OCI-LY3 (cell line): ENCODE results near the gene FBXW8.

Experiments
- H2AFZ ChIP-seq: fragments of 200-600, 300-600 bp; shearing (Covaris generic); 2 replicates; pipeline ENCODE4 v1.6.0; 2014; ENCODE audit warnings: antibody characterized with exemption, low read depth, low read length
- H3K27ac ChIP-seq: fragments of 200-600, 300-600 bp; sonication (generic); 2 replicates; pipeline ENCODE4 v1.5.1; 2014; ENCODE audit warnings: mild to moderate bottlenecking, low read length, moderate library complexity, mixed read lengths
- H3K27me3 ChIP-seq: fragments of 200-600, 300-600 bp; sonication (generic); 2 replicates; pipeline ENCODE4 v1.6.1; 2014; ENCODE audit warnings: low read depth, low read length, mixed read lengths
- H3K36me3 ChIP-seq: fragments of 200-600, 300-600 bp; sonication (generic); replicated peaks from 2 replicates; pipeline ENCODE3; 2014; ENCODE audit warnings: low read depth, low read length, mixed read lengths
- H3K4me1 ChIP-seq: fragments of 300-600, 200-600 bp; sonication (generic); 2 replicates; pipeline ENCODE4 v1.6.1; 2014; ENCODE audit warnings: low read length, mixed read lengths
- H3K4me2 ChIP-seq: fragments of 200-600, 300-600 bp; sonication (generic); 2 replicates; pipeline ENCODE4 v1.6.1; 2014; ENCODE audit warnings: low read length, mixed read lengths
- H3K4me3 ChIP-seq: fragments of 300-600, 200-600 bp; sonication (generic); 2 replicates; pipeline ENCODE4 v1.5.1; 2014; ENCODE audit warnings: antibody characterized with exemption, mild to moderate bottlenecking, low read length, moderate library complexity
- H3K79me2 ChIP-seq: fragments of 300-600, 200-600 bp; shearing (Covaris generic); 2 replicates; pipeline ENCODE4 v1.6.1; 2014; ENCODE audit warnings: mild to moderate bottlenecking, low read length, mixed read lengths
- H3K9ac ChIP-seq: fragments of 300-600, 200-600 bp; shearing (Covaris generic); 2 replicates; pipeline ENCODE4 v1.6.0; 2014; ENCODE audit warnings: mild to moderate bottlenecking, low read length, moderate library complexity
- H3K9me3 ChIP-seq: fragments of 200-600, 300-600 bp; shearing (Covaris generic); 2 replicates; pipeline ENCODE4 v1.6.1; 2014; ENCODE audit warnings: low read length, mixed read lengths; ENCODE audit not compliant: insufficient read depth
- H4K20me1 ChIP-seq: fragments of 200-600, 300-600 bp; sonication (generic); 2 replicates; pipeline ENCODE4 v1.6.1; 2016; ENCODE audit warnings: low read length, mixed read lengths; ENCODE audit not compliant: insufficient read depth
- EZH2phosphoT487 ChIP-seq: fragments of 200-600 bp; shearing (Covaris generic); IDR thresholded peaks from 2 replicates; pipeline ENCODE4 v1.6.1; 2018; ENCODE audit warnings: antibody characterized with exemption, mixed run types, low read depth
- TF ChIP-seq, protein P1 (sequence below): fragments of 200-600, 300-600 bp; sonication (generic); IDR thresholded peaks from 2 replicates; pipeline ENCODE4 v1.5.1; 2014; ENCODE audit warnings: antibody characterized with exemption, low read length, low read depth

Gene FBXW8

GRCh38 chr12:117073611-117074010 is 162.9 kb downstream of the FBXW8 start:
- H3K9me3 ChIP-seq: no peaks in the 10 kb centered on the region
- H3K27me3 ChIP-seq: no peaks in the 10 kb centered on the region
- TF ChIP-seq EZH2phosphoT487: no peak
- TF ChIP-seq, protein P1, sequence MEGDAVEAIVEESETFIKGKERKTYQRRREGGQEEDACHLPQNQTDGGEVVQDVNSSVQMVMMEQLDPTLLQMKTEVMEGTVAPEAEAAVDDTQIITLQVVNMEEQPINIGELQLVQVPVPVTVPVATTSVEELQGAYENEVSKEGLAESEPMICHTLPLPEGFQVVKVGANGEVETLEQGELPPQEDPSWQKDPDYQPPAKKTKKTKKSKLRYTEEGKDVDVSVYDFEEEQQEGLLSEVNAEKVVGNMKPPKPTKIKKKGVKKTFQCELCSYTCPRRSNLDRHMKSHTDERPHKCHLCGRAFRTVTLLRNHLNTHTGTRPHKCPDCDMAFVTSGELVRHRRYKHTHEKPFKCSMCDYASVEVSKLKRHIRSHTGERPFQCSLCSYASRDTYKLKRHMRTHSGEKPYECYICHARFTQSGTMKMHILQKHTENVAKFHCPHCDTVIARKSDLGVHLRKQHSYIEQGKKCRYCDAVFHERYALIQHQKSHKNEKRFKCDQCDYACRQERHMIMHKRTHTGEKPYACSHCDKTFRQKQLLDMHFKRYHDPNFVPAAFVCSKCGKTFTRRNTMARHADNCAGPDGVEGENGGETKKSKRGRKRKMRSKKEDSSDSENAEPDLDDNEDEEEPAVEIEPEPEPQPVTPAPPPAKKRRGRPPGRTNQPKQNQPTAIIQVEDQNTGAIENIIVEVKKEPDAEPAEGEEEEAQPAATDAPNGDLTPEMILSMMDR: no peak
- no peak overlapping the region for H3K9ac ChIP-seq
- no peak overlapping the region for H2AFZ ChIP-seq
- H3K79me2 ChIP-seq: peaks cover 40% of the 10 kb centered on the region
- H3K36me3 ChIP-seq: peaks cover 54% of the 10 kb centered on the region
- no peak overlapping the region for H3K4me2 ChIP-seq
- no peak overlapping the region for H3K27ac ChIP-seq
- peaks cover 51% of the 10 kb centered on the region for H4K20me1 ChIP-seq
- H3K4me3 ChIP-seq: no peak overlapping the region
- no peaks in the 10 kb centered on the region for H3K4me1 ChIP-seq

DNA sequence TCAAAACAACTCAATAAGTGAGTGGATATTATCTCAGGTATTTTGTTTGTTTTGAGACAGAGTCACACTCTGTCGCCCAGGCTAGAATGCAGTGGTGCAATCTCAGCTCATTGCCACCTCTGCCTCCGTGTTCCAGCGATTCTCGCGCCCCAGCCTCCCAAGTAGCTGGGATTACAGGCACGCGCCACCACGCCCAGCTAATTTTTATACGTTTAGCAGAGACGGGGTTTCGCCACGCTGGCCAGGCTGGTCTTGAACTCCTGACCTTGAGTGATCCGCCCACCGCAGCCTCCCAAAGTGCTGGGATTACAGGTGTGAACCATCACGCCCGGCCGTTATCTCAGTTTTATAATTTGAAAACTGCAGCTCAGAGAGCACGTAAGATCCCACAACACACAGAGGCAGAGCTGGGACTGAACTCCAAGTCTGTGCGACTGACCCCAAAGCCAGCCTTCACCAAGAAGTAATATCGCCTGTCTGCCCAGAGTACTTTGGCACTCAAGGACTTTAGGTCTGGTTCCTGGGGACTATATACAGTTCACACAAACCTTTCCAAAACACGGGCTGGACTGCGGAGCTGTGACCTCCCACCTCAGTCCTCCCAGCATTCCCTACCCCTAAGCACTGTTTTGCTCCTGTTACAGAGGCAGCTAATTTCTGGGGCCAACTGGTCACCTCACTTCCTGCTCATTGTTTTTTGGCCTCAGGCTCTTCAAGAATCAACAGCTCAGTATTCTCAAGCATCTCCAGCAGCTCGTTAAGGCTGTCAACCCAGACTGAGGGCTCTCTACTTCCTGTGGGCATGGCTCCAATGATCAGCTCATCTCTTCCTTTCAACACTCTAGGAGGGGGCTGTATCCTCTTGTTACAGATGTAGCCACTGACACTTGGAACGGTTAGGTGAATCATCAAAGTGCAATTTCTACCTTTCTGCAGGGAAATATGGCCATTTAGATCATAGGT is 165.9 kb downstream of the FBXW8 start:
- TF ChIP-seq, protein P1: no peak
- no peak for TF ChIP-seq EZH2phosphoT487
- Histone ChIP-seq H3K9me3 (no peaks in the 10 kb centered on the region), H3K79me2 (peaks cover 69% of the 10 kb centered on the region), H3K36me3 (peaks cover 40% of the 10 kb centered on the region), H3K27ac (no peak overlapping the region), H3K4me2 (no peak overlapping the region), H4K20me1 (peaks cover 71% of the 10 kb centered on the region), H3K9ac (no peak overlapping the region), H3K4me1 (no peaks in the 10 kb centered on the region), H3K27me3 (no peaks in the 10 kb centered on the region), H3K4me3 (no peak overlapping the region), H2AFZ (no peak overlapping the region)

DNA sequence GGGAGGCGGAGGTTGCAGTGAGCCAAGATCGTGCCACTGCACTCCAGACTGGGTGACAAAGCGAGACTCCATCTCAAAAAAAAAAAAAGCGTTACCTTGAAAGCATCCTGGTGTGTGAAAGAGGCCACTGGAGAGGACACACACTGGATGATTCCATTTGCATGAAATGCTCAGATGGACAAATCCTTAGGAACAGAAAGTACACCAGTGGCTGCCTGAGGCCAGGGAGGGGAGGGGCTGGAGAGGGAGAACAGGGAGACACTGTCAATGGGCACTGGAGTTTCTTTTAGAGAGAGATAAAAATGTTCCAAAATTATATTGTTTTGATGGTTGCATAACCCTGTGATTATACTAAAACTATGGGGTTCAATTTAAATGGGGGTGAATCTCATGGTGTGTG is 168.7 kb downstream of the FBXW8 start:
- no peak overlapping the region for H3K27ac ChIP-seq
- no peak overlapping the region for H3K4me3 ChIP-seq
- H3K9ac ChIP-seq: no peak overlapping the region
- H3K4me1 ChIP-seq: peaks cover 20% of the 10 kb centered on the region
- H3K4me2 ChIP-seq: no peak overlapping the region
- peaks cover 23% of the 10 kb centered on the region for H3K36me3 ChIP-seq
- H4K20me1 ChIP-seq: peaks cover 79% of the 10 kb centered on the region
- peaks cover 92% of the 10 kb centered on the region for H3K79me2 ChIP-seq
- H2AFZ ChIP-seq: no peak overlapping the region
- no peaks in the 10 kb centered on the region for H3K9me3 ChIP-seq
- TF ChIP-seq, protein P1: no peak
- H3K27me3 ChIP-seq: no peaks in the 10 kb centered on the region

- no peaks in the 10 kb centered on the region for H3K9me3 ChIP-seq
- no peak for TF ChIP-seq EZH2phosphoT487
- TF ChIP-seq, protein P1: no peak
- H3K4me1 ChIP-seq: peaks cover 20% of the 10 kb centered on the region
- H3K27me3 ChIP-seq: no peaks in the 10 kb centered on the region
- H3K4me2 ChIP-seq: no peak overlapping the region
- peaks cover 86% of the 10 kb centered on the region for H4K20me1 ChIP-seq
- H3K4me3 ChIP-seq: no peak overlapping the region
- no peak overlapping the region for H3K27ac ChIP-seq
- peaks cover 22% of the 10 kb centered on the region for H3K36me3 ChIP-seq
- no peak overlapping the region for H3K9ac ChIP-seq
- H2AFZ ChIP-seq: no peak overlapping the region
- peaks cover 99% of the 10 kb centered on the region for H3K79me2 ChIP-seq
Observed at GRCh38 chr12:117080661-117081144, 170.0 kb downstream of the FBXW8 start.
